NCI-H2171 treated with DMSO at 0.1 percent for 48 hours (cell line): ENCODE data around the gene CTNND1.
A peak's percentile ranks its signal among the peaks of the same experiment; 100 is the strongest.

Experiments
- DNase-seq: peaks from one replicate; lab custom pipeline; 2025; lab: John Stamatoyannopoulos, UW

Gene CTNND1

GRCh38 chr11:57764021-57764420 is 2.4 kb downstream of the CTNND1 start:
- no peak for DNase-seq

GRCh38 chr11:57764566-57764965 is 3.0 kb downstream of the CTNND1 start:
- DNase-seq, result no peak

- peak; percentile 3 for DNase-seq
Measured at GRCh38 chr11:57764972-57765371, 3.4 kb downstream of the CTNND1 start.

- no peak for DNase-seq
Measured at GRCh38 chr11:57770793-57771192, 9.2 kb downstream of the CTNND1 start.

GRCh38 chr11:57771365-57771764 is 9.8 kb downstream of the CTNND1 start:
- no peak for DNase-seq

GRCh38 chr11:57772562-57772961 is 11.0 kb downstream of the CTNND1 start:
- no peak for DNase-seq

GRCh38 chr11:57773026-57773598 is 11.5 kb downstream of the CTNND1 start:
- DNase-seq, result no peak

- DNase-seq, result no peak
Measured at GRCh38 chr11:57775491-57775890, 13.9 kb downstream of the CTNND1 start.

GRCh38 chr11:57776031-57776521 is 14.5 kb downstream of the CTNND1 start:
- DNase-seq, result no peak

GRCh38 chr11:57776577-57777210 is 15.1 kb downstream of the CTNND1 start:
- DNase-seq, result no peak

GRCh38 chr11:57777969-57778317 is 16.3 kb downstream of the CTNND1 start:
- DNase-seq, result no peak

GRCh38 chr11:57778318-57779037 is 16.9 kb downstream of the CTNND1 start:
- DNase-seq, result peak; percentile 27

- no peak for DNase-seq
Measured at GRCh38 chr11:57779276-57779675, 17.7 kb downstream of the CTNND1 start.

- no peak for DNase-seq
Measured at GRCh38 chr11:57781529-57781943, 19.9 kb downstream of the CTNND1 start.

- no peak for DNase-seq
Measured at GRCh38 chr11:57785072-57785471, 23.5 kb downstream of the CTNND1 start.

GRCh38 chr11:57786436-57786835 is 24.8 kb downstream of the CTNND1 start:
- DNase-seq, result no peak

GRCh38 chr11:57787006-57787604 is 25.5 kb downstream of the CTNND1 start:
- DNase-seq, result no peak

GRCh38 chr11:57787920-57788702 is 26.5 kb downstream of the CTNND1 start:
- DNase-seq, result peak; percentile 8

GRCh38 chr11:57788703-57789088 is 27.1 kb downstream of the CTNND1 start:
- no peak for DNase-seq

GRCh38 chr11:57791321-57792059 is 29.9 kb downstream of the CTNND1 start:
- no peak for DNase-seq

- no peak for DNase-seq
Measured at GRCh38 chr11:57792060-57792541, 30.5 kb downstream of the CTNND1 start.
